ENCODE data around the gene NEK11. TPM values are rescaled to one million over a fixed set of nuclear protein-coding genes. Genes with fewer than 3 reads are reported as not detected.

Gene NEK11
- total and polyA plus RNA-seq, 9 of the 15 experiments (the other 6 are each of a cell fraction or from before 2014, with no cell fraction given), result 0.28 to 1.5 (median 0.87) TPM

- TF ChIP-seq MGA (IDR thresholded peaks at IDR 0.05), result peak; percentile 67
- TF ChIP-seq ZNF311 (CRISPR knock-in tag; IDR thresholded peaks at IDR 0.05), result no peak
- no peak for TF ChIP-seq ZNF232 (CRISPR knock-in tag; IDR thresholded peaks at IDR 0.05)
- TF ChIP-seq CHD2 (IDR thresholded peaks at IDR 0.05; ENCODE audit: low read depth, low read length), result no peak
- 0 out of 2 replicates have a peak, but pooled peaks have one; percentile 17 for TF ChIP-seq LCOR (CRISPR knock-in tag; IDR thresholded peaks at IDR 0.05)
- 0 out of 2 replicates have a peak, but pooled peaks have one; percentile 21 for TF ChIP-seq NR2C1 (IDR thresholded peaks at IDR 0.05)
- peak; percentile 64 for TF ChIP-seq NR2C1 (tag; IDR thresholded peaks at IDR 0.05)
- TF ChIP-seq HDAC6 (IDR thresholded peaks at IDR 0.05; ENCODE audit: low read depth, low read length), result no peak
- no peak for TF ChIP-seq ZNF133 (CRISPR knock-in tag; IDR thresholded peaks at IDR 0.05)
- TF ChIP-seq XRCC4 (IDR thresholded peaks at IDR 0.05; ENCODE audit: extremely low read depth, insufficient read depth, insufficient read length), result no peak
- TF ChIP-seq CCAR2 (IDR thresholded peaks at IDR 0.05; ENCODE audit: low read depth, low read length), result no peak
- TF ChIP-seq MTA2 (IDR thresholded peaks at IDR 0.05; ENCODE audit: low read depth), result peak; percentile 21; the same call in 1 of the 2 replicates
- TF ChIP-seq ZBTB33 (CRISPR knock-in tag; IDR thresholded peaks at IDR 0.05), result no peak
- no peak for TF ChIP-seq ATF6 (CRISPR knock-in tag; IDR thresholded peaks at IDR 0.05)
These were observed 45.5 kb downstream of the NEK11 start (continued) for GRCh38 chr3:131072099-131072559.
